Type B pancreatic cell (in vitro differentiated cells): ENCODE data around the gene OBSCN. TPM values are rescaled to one million over a fixed set of nuclear protein-coding genes. Genes with fewer than 3 reads are reported as not detected.

ENCODE experiments used
- DNase-seq: peaks from one replicate; pipeline ENCODE4 v3.0.0; 2021; ENCODE audit warnings: mixed read lengths; ENCODE audit not compliant: unreplicated experiment; ENCODE audit errors: extremely low spot score
- H3K27ac Mint-ChIP-seq: 2 replicates; pipeline ENCODE4 v1.8.0; 2021; ENCODE audit warnings: mild to moderate bottlenecking, mixed read lengths
- H3K27me3 Mint-ChIP-seq: 2 replicates; pipeline ENCODE4 v1.8.0; 2021; ENCODE audit warnings: mixed read lengths
- H3K36me3 Mint-ChIP-seq: 2 replicates; pipeline ENCODE4 v1.8.0; 2021; ENCODE audit warnings: mixed read lengths
- H3K4me1 Mint-ChIP-seq: one replicate; pipeline ENCODE4 v1.8.0; 2021; ENCODE audit warnings: mixed read lengths; ENCODE audit not compliant: unreplicated experiment
- H3K4me3 Mint-ChIP-seq: 2 replicates; pipeline ENCODE4 v1.8.0; 2021; ENCODE audit warnings: mild to moderate bottlenecking, mixed read lengths
- H3K9me3 Mint-ChIP-seq: 2 replicates; pipeline ENCODE4 v1.8.0; 2021; ENCODE audit warnings: mixed read lengths
- total RNA-seq: library from RNA; stranded (reverse); gene quantifications from 2 replicates; pipeline ENCODE4 v1.2.1, GENCODE V29; 2021; ENCODE audit warnings: low replicate concordance
- TF ChIP-seq, protein P1 (sequence below): fragments of 200-600 bp; sonication (generic); conservative IDR thresholded peaks from 2 replicates; pipeline ENCODE4 v1.5.0; 2021; ENCODE audit warnings: antibody characterized with exemption, mild to moderate bottlenecking

OBSCN gene
- total RNA-seq, 1 donor from 2014 or later = 48.9 TPM

- Mint-ChIP-seq H3K4me3 (no peak overlapping the region), H3K36me3 (peaks cover 12% of the 10 kb centered on the region), H3K9me3 (peaks cover 5% of the 10 kb centered on the region), H3K27me3 (no peaks in the 10 kb centered on the region), H3K27ac (no peak overlapping the region), H3K4me1 (no peaks in the 10 kb centered on the region)
- TF ChIP-seq, protein P1, sequence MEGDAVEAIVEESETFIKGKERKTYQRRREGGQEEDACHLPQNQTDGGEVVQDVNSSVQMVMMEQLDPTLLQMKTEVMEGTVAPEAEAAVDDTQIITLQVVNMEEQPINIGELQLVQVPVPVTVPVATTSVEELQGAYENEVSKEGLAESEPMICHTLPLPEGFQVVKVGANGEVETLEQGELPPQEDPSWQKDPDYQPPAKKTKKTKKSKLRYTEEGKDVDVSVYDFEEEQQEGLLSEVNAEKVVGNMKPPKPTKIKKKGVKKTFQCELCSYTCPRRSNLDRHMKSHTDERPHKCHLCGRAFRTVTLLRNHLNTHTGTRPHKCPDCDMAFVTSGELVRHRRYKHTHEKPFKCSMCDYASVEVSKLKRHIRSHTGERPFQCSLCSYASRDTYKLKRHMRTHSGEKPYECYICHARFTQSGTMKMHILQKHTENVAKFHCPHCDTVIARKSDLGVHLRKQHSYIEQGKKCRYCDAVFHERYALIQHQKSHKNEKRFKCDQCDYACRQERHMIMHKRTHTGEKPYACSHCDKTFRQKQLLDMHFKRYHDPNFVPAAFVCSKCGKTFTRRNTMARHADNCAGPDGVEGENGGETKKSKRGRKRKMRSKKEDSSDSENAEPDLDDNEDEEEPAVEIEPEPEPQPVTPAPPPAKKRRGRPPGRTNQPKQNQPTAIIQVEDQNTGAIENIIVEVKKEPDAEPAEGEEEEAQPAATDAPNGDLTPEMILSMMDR = no peak
- peak; percentile 63 for DNase-seq
These were observed 105.9 kb downstream of the OBSCN start for GRCh38 chr1:228313536-228314277.

DNA sequence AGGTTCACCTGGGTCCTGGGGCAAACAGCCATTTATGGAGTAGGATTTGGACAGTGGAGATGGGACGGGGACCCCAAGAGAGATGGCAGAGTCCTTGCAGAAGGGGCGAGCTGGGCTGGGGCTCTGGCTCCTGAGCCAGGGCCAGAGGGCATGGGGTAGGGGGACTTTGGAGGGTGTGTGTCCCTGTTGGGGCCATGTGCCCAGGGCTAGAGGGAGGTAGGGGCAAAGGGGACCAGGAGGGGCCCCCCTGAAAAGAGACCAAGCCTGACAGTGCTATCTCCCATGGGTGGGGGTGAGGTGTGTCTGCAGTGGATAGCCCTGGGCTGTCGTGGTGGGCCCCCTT lies 106.4 kb downstream of the OBSCN start:
- TF ChIP-seq, protein P1 = no peak
- Mint-ChIP-seq H3K27ac (no peak overlapping the region), H3K27me3 (no peaks in the 10 kb centered on the region), H3K36me3 (peaks cover 12% of the 10 kb centered on the region), H3K9me3 (peaks cover 5% of the 10 kb centered on the region), H3K4me3 (no peak overlapping the region), H3K4me1 (no peaks in the 10 kb centered on the region)
- peak; percentile 52 for DNase-seq

GRCh38 chr1:228314658-228315483 lies 107.0 kb downstream of the OBSCN start:
- Mint-ChIP-seq H3K4me1 (no peaks in the 10 kb centered on the region), H3K4me3 (no peak overlapping the region), H3K27ac (no peak overlapping the region), H3K9me3 (peaks cover 5% of the 10 kb centered on the region), H3K36me3 (peaks cover 12% of the 10 kb centered on the region), H3K27me3 (no peaks in the 10 kb centered on the region)
- TF ChIP-seq, protein P1 = no peak
- DNase-seq = peak; percentile 67

- Mint-ChIP-seq H3K36me3 (peaks cover 12% of the 10 kb centered on the region), H3K27me3 (no peaks in the 10 kb centered on the region), H3K4me1 (no peaks in the 10 kb centered on the region), H3K9me3 (peaks cover 5% of the 10 kb centered on the region), H3K27ac (no peak overlapping the region), H3K4me3 (no peak overlapping the region)
- peak; percentile 66 for DNase-seq
- TF ChIP-seq, protein P1 = no peak
These were observed 107.7 kb downstream of the OBSCN start for GRCh38 chr1:228315484-228315944.

DNA sequence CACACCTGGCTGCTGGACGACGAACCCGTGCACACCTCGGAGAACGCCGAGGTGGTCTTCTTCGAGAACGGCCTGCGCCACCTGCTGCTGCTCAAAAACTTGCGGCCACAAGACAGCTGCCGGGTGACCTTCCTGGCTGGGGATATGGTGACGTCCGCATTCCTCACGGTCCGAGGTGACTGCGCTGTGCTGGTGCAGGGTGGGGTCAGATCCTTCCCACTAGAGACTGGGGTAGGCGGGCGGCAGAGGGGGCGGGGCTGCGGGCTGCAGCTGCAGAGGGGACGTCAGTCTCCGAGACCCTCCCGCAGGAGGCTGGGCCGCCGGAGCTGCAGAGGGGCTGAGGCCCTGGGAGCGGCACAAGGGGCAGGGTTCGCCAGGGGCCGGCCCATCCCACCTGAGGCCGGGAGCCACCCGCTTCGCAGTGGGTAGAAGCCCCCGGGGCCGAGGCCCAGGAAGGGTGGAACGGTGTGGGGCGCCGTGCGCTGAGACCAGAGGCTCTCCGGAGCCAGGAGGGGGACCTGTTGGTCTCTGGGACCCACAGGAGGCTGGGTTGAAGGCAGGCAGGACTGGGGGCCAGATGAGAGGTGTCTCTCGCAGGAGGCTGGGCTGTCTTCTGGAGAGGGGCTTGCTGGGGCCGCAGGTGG lies 108.2 kb downstream of the OBSCN start:
- DNase-seq = no peak
- Mint-ChIP-seq H3K9me3 (peaks cover 5% of the 10 kb centered on the region), H3K4me1 (no peaks in the 10 kb centered on the region), H3K27me3 (no peaks in the 10 kb centered on the region), H3K36me3 (peaks cover 12% of the 10 kb centered on the region), H3K27ac (no peak overlapping the region), H3K4me3 (no peak overlapping the region)
- TF ChIP-seq, protein P1 = no peak
